ENCODE data around the gene KIAA0232.
"Not testable (repeated sequence)": the region's sequence is repeated elsewhere in the genome, so short reads cannot be mapped to it uniquely, and the experiment has no call there.

KIAA0232 gene

DNA sequence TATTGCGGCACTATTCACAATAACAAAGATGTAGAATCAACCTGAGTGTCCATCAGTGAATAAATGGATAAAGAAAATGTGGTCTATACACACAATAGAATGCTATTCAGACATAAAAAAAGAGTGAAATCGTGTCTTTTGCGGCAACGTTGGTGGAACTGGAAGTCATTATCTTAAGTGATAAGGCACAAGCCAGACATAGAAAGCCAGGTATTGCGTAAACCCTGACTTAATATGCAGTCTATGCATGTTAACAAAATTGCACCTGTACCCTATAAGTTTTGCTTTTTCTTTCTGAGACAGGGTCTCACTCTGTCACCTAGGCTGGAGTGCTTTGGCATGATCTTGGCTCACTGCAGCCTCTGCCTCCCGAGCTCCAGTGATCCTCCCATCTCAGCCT lies 28.6 kb downstream of the KIAA0232 start:
- DNase-seq = no peak

DNA sequence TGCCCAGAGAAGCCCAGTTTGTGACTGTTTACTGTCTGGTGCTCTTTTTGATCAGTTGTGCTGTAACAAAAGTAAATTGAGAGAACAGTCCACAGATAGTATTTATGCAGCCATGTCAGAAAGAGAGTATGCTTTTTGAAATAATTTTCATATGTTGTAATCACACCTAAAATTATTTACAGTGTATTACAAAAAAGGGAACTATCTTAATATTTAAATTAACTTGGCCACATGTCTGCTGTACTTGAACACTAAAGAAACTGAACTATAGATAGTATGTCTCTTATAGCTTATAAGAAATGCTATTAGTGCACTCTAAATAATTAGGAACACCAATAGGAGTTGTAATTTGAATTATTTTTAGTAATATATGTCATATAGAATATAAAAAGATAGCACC lies 30.2 kb downstream of the KIAA0232 start:
- DNase-seq = no peak

DNA sequence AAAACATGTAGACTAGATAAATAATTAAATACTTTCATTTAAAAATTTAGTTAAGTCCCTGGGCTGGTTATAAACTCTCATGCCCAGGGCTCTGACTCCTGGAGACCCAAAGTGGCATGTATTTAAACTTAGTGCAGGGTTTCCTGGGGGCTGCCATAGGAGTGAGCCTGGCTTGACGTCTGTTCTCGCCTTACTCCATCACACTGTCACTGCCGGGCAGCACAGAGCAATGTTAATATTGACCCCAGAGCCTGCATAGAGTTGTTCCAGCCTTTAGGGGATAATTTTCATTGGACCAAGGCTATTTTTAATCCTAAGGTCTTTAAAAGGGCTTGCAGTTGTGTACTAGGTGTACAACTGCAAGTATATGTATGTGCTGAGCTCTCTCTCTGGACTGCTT lies 31.2 kb downstream of the KIAA0232 start:
- DNase-seq = no peak

DNA sequence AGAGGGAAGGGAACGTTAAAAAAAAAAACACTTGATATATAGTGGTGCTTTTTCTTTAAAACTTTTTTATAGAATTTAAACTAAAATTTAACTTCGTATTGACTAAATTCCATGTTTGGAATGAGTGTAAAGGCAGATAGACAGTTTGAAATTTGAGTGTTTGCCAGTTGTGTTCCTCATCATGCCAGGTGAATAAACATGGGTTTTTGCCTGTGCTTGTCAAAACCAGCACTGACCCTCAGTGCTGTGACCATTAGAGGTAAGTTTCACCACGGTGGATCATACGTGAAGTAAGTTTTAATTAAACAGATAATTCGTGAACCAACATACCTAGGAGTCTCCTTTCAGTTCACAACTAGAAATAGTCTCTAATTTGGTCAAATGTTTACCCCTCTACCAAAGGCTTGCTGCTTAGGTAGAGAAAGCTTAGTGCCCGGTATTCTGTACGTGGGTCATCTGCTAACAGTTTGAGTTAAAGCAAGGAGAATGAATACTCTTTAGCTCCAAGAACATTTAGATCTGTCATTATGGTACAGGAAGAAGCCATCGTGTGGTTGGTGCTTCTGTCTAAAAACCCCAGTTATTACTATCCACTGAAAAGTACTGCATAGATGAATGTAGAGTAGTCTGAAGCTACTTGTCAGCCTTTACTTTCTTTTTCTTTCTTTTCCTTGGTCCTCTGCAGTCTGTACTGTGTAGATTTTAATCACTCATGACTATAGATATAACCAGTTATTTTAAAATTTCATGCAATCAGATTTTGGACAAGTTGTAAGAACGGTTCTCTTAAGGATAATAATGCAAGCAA lies 32.7 kb downstream of the KIAA0232 start:
- DNase-seq = no peak

DNA sequence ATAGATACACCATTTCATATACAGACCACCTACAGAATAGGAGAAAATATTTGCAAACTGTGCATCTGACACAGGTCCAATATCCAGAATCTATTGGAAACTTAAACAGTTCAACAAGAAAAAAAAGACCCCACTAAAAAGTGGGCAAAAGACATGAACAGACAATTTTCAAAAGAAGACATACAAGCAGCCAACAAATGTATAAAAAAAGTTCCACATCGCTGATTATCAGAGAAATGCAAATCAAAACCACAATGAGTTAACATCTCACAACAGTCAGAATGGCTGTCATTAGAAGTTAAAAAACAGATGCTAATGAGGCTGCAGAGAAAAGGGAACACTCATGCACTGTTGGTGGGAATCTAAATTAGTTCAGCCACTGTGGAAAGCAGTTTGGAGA lies 36.8 kb downstream of the KIAA0232 start:
- DNase-seq = no peak

DNA sequence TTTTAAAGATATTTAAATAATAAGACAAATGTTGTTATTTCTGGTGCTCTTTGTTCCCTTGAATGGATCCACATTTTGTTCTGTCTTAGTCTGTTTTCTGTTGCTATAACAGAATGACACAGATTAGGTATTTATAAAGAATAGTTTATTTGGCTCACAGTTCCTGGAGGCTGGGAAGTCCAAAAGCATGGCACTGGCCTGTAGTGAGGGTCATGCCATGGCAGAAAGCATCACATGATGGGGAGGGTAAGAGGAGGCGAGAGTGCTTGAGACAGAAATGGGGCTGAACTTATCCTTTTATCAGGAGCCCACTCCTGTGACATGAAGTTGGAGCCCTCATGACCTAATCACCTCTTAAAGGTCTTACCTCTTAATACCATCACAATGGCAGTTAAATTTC lies 38.2 kb downstream of the KIAA0232 start:
- no peak for DNase-seq

DNA sequence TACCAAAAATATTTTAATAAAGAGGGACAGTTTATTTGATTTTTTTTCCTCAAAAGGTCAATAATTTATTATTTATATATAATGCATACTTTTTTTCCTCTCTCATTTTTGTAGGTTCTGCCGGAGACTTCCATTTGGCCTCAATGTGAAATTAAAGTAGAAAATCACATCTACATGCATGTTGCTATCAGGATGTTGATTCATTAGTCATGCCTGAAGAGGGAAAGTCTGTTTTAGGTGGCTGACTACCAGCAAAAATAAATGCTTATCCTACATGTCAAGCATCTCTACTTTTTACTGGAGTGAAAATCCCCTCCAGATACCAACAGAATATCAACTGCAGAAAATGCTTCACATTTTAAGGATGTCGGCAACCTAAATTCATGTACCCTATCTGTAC lies 41.5 kb downstream of the KIAA0232 start:
- DNase-seq = no peak

DNA sequence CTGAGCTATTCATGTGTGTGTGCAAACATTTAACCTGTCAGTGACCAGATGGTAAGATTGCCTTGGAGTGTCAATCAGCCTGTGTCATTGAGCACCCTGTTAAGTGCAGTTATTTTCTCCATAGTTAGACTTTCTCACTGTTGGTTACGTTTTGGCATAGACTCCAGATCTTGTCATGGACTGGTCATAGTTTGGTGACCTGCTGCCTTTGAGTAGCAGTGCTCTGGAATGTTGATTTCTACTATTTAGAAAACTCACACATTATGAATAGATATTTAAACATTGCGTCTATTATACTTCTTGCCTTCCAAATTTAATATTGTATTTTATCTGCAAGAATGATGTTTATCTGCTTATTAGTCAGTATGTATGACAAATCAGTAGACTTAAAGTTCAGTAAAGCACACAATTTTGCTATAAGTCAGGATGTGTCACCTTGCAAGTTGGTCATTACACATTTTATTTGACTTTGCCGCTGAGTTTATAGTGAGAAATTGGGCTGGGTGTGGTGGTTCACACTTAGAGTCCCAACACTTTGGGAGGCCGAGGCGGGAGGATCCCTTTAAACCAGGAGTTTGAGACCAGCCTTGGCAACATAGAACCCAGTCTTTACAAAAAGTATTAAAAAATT lies 42.4 kb downstream of the KIAA0232 start:
- no peak for DNase-seq

DNA sequence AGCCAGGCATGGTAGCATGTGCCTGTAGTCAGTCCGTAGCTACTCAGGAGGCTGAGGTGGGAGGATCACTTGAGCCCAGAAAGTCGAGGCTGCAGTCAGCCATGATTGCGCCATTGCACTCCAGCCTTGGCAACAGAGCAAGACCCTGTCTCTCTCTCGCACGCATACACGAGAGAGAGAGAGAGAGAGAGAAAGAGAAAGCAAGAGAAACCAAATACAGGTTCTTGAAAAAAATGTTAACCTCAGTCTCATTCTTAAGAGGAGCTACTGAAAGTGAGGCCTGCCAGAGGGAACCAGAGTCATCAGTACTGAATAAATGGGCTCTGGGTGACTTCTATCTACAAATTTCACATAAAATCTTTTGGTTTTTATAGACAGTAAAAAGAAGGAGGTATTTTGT lies 42.9 kb downstream of the KIAA0232 start:
- DNase-seq = no peak

DNA sequence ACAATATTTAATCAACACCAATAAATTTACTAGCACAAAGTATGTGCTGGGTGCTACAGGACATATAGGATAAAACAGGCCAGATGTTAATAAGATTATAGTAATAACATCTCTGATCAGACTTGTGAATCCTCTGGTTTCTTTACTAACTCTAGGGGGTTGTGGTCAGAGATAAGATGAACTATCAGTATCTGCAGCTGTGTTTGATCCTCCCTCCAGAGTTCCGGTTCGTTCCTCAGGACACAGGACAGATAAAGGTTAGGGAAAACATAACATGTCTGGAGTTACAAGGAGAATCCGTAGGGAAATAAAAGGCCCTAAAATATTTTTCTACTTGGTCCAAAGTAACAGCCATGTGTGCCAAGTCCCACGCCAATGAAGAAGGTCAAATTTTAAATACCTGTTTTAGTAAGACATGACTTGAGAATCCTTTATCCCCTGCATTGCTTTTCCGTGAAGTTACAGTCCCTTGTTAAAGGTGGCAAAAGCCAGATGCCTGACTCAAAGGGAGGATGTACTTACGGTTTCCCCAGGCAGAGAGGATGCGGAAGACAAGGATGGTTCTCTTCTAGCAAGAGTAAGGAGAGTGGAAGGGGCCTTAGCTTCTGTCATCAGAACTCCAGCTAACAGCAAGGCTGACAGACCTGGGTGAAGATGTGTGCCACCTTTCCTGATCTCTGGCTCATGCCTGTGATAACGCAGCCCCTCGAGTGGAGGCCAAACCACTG lies 44.4 kb downstream of the KIAA0232 start:
- DNase-seq = no peak

DNA sequence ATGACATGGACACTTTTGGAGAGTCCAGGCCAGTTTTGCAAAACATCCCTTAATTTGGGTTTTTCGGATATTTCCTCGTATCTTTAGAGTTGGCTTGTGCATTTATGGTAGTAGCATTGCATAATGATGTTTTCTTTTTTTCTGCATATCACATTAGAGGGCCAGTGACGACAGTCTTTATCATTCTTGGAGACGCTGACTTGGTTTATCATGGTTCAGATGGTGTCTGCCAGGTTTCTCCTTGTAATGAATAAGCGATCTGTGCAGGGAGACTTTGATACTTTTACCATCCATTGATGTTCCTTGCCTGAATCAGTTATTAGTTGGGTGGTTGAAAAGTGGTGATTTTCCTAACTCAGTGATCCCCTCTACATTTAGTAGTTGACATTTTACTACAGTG lies 46.6 kb downstream of the KIAA0232 start:
- DNase-seq = no peak

DNA sequence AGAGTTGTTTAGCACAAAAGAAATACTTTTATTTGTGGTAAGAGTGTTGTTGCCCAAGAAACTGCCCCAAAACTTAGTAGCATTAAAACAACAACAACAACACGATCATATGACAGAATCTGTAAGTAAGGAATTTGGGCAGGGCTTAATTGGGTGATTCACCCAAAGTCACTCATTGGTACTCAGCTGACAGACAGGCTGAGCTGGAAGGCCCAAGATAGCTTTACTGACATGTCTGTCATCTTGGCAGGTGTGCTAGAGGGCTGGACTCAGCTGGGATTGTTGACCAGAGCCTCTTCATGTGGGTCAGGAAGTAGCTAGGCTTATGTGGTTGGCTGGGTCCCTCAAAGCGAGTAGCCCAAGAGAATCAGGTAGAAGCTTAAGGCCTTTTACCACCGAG lies 52.3 kb downstream of the KIAA0232 start:
- DNase-seq = no peak

DNA sequence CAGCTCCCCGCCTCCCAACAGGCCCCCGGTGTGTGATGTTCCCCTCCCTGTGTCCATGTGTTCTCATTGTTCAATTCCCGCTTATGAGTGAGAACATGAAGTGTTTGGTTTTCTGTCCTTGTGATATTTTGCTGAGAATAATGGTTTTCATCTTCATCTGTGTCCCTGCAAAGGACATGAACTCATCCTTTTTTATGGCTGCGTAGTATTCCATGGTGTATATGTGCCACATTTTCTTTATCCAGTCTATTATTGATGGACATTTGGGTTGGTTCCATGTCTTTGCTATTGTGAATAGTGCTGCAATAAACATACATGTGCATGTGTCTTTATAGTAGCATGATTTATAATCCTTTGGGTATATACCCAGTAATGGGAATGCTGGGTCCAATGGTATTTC lies 53.1 kb downstream of the KIAA0232 start:
- not testable (repeated sequence) for DNase-seq

DNA sequence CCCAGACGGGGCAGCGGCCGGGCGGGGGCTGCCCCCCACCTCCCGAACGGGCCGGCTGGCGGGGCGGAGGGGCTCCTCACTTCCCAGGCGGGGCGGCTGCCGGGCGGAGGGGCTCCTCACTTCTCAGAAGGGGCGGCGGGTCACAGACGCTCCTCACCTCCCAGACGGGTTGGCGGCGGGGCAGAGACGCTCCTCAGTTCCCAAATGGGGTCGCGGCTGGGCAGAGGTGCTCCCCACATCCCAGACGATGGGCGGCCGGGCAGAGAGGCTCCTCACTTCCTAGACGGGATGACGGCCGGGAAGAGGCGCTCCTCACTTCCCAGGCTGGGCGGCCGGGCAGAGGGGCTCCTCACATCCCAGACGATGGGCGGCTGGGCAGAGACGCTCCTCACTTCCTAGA lies 54.6 kb downstream of the KIAA0232 start:
- not testable (repeated sequence) for DNase-seq

DNA sequence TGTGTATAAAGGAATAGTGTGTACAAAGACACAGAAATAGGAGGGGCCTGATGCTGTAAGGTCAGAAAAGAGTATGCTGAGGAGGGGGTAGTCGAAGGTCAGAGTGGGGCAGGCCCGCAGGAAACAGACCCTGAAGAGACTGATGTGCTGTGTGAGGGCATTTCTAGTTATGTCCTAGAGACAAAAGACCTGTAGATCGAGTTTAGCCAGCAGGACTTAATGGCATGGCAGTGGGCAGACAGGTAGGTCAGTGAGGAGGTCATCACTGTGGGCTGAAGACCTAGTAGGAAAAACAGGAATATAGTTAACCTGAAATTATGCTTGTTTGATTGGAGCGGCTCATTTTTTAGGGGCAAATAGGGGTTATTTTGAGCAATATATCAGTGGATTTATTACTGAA lies 57.1 kb downstream of the KIAA0232 start:
- DNase-seq = no peak

DNA sequence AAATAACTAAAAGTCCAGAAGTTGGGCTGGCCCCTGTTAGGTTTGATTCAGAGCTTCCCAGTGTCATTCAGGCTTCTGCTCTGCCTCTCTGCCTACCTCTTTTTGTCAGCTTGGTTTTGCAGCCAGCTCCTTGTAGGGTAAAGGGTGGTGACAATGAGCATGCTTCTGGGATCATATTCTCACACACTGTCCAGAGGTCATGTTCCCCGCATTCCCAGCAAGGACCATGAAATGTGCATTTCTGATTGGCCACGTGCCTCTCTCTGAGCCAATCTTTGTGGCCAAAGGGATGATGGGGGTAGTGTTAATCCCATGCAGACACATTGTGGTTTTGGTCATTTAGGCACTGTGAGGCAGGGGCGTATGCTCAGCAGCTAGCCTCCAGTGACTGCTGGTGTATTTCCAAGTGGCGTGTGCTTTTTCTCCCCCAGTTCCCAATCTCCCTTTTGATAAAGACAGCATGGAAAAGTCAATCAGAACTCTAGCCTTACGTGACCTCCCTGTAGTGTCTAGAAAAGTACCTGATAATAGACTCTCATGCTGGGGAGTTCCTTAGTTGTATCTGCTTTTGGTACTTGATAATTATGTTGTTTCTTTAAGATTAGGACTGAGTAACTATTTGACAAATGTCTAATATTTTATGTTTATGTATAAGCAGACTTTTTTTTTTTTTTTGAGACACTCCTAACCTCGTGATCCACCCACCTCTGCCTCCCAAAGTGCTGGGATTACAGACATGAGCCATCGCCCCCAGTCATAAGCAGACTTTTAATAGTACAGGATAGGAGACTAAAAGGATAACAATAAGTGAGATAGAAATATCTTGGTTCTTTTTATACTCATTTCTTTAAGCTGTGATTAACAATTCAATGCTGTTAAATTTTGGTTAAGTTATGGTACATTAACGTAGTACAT lies 57.8 kb downstream of the KIAA0232 start:
- DNase-seq = no peak

DNA sequence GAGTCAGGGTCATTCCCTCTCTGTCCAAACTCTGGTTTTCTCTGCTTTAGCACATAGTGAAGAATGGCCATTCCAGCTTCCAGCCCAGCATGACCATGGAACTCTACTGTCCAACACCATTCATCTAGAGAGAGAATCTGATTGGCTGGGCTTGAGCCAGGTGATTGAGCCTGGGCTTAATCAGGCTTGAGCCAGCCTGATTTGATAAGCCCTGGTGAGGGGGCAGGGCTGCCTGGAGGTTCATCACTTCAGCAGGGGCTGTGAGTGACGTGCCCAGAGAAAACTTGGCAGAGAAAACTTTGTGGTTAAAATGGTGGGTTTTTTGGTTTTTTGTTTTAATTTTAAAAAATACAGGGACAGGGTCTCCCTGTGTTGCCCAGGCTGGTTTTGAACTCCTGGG lies 62.5 kb downstream of the KIAA0232 start:
- DNase-seq = no peak

DNA sequence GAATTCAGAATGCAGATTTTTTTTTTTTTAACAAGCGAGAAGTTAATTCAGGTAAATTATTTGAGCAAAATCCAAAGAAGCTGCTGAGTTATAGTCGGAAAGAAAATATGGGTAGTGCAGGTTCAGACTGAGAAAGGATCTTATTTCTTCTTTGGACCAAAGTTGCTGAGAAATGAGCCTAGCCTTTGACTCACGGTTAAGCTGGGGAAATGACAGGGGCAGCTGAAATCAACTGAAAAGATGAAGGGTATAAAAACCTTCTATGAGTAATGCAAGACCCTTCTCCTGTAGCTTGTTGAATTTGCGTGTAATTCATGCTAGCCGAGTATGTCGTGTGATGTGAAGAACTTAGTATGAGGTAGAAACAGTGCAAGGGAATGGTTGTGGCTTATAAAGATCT lies 63.0 kb downstream of the KIAA0232 start:
- DNase-seq = no peak

DNA sequence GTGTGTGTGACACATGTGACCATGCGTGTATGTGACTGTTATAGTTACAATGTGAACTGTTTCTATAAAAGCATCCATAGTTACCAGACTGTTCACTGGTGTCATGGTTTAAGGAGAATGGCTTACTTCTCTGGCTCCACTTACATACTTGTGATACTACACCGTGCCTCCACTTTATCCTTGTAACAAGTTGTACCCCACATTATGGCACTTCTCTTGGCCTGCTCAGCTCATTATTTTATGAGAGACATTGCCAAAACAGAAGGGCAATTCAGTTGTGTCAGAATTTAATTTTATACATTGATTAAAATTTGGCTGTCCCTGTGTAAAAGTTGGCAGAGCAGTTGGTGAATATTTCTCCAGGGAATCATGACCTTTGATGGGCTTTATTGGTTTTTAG lies 64.7 kb downstream of the KIAA0232 start:
- no peak for DNase-seq

DNA sequence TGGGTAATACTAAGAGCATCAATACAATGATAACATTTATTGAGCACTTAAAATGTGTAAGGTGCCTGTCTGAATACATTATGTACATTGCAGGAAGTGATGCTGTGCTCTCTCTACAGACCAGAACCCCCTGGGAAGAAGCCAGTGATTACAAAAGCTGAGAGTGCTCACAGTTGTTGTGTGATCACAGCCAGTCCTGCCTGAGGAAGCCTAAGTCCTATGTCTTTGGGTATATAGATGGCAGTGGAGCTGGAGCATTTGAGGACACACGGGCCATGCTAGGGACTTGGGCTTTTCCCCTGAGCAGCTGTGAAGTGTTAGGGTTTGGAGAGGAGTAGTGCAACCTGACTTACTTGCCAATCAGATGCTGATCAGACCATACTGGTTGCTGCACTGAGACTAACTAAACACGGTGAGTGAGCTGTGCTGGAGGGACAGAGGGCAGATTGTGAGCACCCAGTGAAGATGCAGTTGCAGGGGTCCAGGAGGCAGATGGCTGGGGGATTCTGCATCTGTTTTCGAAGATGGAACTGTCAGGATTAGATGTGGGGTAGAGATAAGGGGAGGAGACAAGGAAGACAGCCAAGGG lies 66.3 kb downstream of the KIAA0232 start:
- DNase-seq = no peak

DNA sequence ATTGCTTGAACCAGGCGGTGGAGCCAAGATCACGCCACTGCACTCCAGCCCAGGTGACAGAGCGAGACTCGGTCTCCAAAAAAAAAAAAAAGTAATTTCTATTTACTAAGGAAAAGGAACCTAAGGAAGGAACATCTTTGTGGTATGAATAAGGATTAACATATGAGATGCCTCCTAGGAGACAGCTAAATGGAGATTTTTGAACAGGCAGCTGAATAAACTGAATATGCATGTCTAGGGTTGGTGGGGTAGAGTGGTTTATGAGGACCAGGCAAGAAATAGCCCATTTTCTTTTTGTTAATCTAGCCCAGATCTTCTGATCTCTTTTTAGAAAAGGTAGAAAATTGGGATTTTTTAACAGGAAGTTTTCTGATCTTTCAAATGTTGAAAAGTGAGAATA lies 67.2 kb downstream of the KIAA0232 start:
- no peak for DNase-seq

DNA sequence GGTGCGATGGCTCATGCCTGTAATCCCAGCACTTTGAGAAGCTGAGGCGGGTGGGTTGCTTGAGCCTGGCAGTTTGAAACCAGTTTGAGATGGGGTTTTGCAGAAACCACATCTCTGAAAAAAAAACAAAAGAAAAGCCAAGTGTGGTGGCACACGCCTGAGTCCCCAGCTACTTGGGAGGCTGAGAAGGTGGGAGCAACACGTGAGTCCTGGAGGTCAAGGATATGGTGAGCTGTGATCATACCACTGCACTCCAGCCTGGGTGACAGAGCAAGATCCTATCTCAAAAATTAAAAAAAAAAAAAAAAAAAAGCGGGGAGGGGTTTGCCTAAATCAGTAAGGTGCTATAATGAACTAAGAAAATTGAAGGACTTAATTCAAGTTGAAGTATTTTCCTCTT lies 68.9 kb downstream of the KIAA0232 start:
- DNase-seq = no peak

DNA sequence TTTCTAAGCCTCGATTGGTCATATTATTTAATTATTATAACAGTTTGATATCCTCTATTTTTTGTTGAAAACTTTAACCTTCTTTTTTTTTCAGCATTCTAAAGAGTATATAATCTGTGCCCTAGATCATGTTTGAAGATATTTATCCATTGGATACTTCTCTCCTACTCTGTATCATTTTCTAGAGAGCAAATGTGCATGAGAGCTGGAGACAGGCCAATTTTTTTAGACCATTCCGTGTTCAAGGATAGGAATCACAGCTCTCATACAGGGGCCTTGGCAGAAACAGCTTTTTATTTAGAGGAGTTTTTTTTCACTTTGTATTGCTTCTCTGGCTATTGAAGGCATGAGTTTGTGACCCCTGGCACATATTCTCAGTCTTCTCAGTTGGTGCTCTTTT lies 69.4 kb downstream of the KIAA0232 start:
- no peak for DNase-seq
